Large intestine (tissue), 12 donors: ENCODE data around the gene GMCL2. TPM values are rescaled to one million over a fixed set of nuclear protein-coding genes. Genes with fewer than 3 reads are reported as not detected.

Source experiments
- DNase-seq, 2 donors: peaks; one replicate each; pipeline versions ENCODE4 v3.0.0 to v3.0.0-alpha.2; 2013
- H3K27ac ChIP-seq: one replicate; pipeline ENCODE4 v1.5.1; 2013; ENCODE audit warnings: low read length
- H3K27me3 ChIP-seq: 2 replicates; pipeline ENCODE4 v1.6.1; 2013; ENCODE audit warnings: low read length; ENCODE audit not compliant: control insufficient read depth, insufficient read depth
- H3K36me3 ChIP-seq: 2 replicates; pipeline ENCODE4 v1.6.1; 2013; ENCODE audit warnings: low read length; ENCODE audit not compliant: control insufficient read depth, insufficient read depth
- H3K4me1 ChIP-seq: one replicate; pipeline ENCODE4 v1.6.1; 2013; ENCODE audit warnings: low read length; ENCODE audit not compliant: control insufficient read depth, insufficient read depth
- H3K4me3 ChIP-seq: one replicate; pipeline ENCODE4 v1.5.1; 2013; ENCODE audit warnings: low read length
- H3K9me3 ChIP-seq: one replicate; pipeline ENCODE4 v1.6.1; 2013; ENCODE audit warnings: mild to moderate bottlenecking, low read depth, low read length, moderate library complexity; ENCODE audit not compliant: control insufficient read depth
- WGBS: methylation state at CpG from one replicate; pipeline ENCODE4 v1.1.5; 2013; ENCODE audit warnings: low lambda C conversion rate; ENCODE audit not compliant: insufficient coverage; 5-methylcytosine and 5-hydroxymethylcytosine counted together
- long read RNA-seq, 11 donors: transcript quantifications; one replicate each; lab custom pipeline, GENCODE V29; 2026
- polyA plus RNA-seq: library from polyadenylated mRNA; unstranded; fragments of 120-200 nt; gene quantifications from one replicate; pipeline ENCODE4 v1.2.1, GENCODE V29; 2013

GMCL2 gene
- 0.01 TPM for polyA plus RNA-seq
- long read RNA-seq, donor 1 = 0 reads
- long read RNA-seq, donor 2 = 0 reads
- long read RNA-seq, donor 3 = 0 reads
- long read RNA-seq, donor 4 = 0 reads
- long read RNA-seq, donor 5 = 0 reads
- long read RNA-seq, donor 6 = 0 reads
- long read RNA-seq, donor 7 = 0 reads
- long read RNA-seq, donor 8 = 0 reads
- long read RNA-seq, donor 9 = 0 reads
- long read RNA-seq, donor 10 = 0 reads
- long read RNA-seq, donor 11 = 0 reads

GRCh38 chr5:178187014-178187413 lies at the start of gene GMCL2:
Gene GMCL2, minus strand, starts transcription at chr5:178187371. Its CDS starts 72 bp downstream, at chr5:178187299.
- Histone ChIP-seq H3K4me1 (no peaks in the 10 kb centered on the region), H3K36me3 (no peaks in the 10 kb centered on the region), H3K4me3 (no peak within 1 kb of the TSS), H3K27ac (no peak within 1 kb of the TSS), H3K9me3 (no peaks in the 10 kb centered on the region), H3K27me3 (no peaks in the 10 kb centered on the region)
- no CpG with 5 or more reads among the region's 27 CpGs for WGBS
- no peak for DNase-seq

- Histone ChIP-seq H3K9me3 (no peaks in the 10 kb centered on the region), H3K4me1 (peaks cover 23% of the 10 kb centered on the region), H3K27me3 (no peaks in the 10 kb centered on the region), H3K4me3 (no peak overlapping the region), H3K36me3 (no peaks in the 10 kb centered on the region), H3K27ac (no peak overlapping the region)
- WGBS = 60% methylated on average over 2 of the region's 4 CpGs
- DNase-seq = no peak
Measured at GRCh38 chr5:178236679-178237078, 49.5 kb upstream of the GMCL2 start.

DNA sequence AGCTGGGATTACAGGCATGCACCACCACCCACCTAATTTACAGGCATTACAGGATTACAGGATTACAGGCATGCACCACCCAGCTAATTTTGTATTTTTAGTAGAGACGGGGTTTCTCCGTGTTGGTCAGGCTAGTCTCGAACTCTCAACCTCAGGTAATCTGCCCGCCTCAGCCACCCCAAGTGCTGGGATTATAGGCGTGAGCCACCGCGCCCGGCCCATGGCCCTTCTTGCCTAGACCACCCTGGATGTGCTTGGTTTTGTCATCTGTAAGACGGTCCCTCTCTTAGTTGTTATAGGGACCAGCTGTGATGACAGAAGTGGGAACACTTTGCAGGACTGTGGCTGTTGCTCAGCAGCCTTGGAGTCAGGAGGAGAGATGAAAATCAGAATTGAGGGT lies 49.0 kb upstream of the GMCL2 start:
- Histone ChIP-seq H3K27ac (no peak overlapping the region), H3K9me3 (no peaks in the 10 kb centered on the region), H3K36me3 (peaks cover 4% of the 10 kb centered on the region), H3K4me1 (peaks cover 27% of the 10 kb centered on the region), H3K4me3 (no peak overlapping the region), H3K27me3 (no peaks in the 10 kb centered on the region)
- DNase-seq = no peak
- WGBS = no CpG with 5 or more reads among the region's 9 CpGs

DNA sequence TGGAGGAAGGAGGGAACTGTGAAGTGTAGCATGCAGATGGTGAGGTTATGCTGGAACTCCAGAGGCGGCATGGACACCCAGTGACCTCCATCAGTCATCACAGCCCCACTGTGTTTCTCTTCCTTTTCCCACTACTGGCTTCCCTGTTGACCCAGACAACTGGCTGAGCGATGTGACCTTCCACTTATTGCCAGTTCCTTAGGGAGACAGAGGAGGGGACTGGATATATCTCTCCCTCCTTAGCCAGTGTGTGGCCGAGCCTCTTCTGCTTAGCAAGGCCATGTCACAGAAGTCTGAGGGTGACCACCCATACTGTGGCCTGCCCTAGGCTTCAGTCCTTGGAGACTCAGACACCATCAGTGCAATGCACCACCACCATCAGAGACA lies 48.4 kb upstream of the GMCL2 start:
- H3K4me1 ChIP-seq = peaks cover 33% of the 10 kb centered on the region
- no peak overlapping the region for H3K4me3 ChIP-seq
- H3K36me3 ChIP-seq = peaks cover 7% of the 10 kb centered on the region
- H3K27ac ChIP-seq = no peak overlapping the region
- DNase-seq = no peak
- no CpG with 5 or more reads among the region's 3 CpGs for WGBS
- H3K27me3 ChIP-seq = no peaks in the 10 kb centered on the region
- H3K9me3 ChIP-seq = no peaks in the 10 kb centered on the region

DNA sequence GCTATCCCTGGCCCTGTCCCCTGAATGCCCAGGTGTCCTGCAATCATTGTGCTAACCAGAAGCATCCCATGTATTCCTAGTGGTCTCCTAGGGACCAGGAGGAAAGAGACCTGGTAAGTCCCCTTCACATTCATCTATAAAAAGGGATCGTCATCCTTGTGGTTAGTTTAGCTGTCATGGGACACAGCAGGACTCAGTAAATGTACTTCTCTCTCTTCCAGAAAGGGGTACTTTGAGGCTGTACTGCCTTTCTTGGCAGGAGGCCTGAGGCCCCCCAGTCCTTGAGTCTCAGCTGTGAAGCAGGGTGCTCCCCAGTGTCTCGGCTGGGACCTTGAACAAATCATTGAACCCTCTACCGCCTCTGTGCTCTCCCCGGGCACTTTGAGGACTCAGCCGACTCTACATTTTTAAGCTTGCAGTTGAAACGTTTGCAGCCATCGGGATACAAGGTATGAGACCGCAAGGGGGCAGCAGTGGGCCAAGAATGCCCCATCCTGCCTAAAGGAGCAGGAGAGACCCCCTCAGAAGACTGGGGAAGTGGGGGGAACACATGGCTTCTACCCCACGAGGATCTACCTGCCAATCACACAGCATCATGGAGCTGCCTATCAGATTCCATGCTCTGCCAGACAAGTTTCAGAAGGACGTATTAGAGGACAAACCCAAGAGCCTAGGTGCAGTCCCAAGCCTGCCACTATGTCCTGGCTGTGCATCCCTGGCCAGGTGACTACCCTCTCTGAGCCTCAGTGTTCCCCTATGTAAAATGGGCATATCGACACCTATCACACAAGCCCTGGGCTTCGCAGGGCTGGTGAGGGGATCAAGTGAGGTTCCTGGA lies 47.8 kb upstream of the GMCL2 start:
- Histone ChIP-seq H3K27ac (no peak overlapping the region), H3K36me3 (peaks cover 12% of the 10 kb centered on the region), H3K4me1 (peaks cover 39% of the 10 kb centered on the region), H3K9me3 (no peaks in the 10 kb centered on the region), H3K27me3 (no peaks in the 10 kb centered on the region), H3K4me3 (no peak overlapping the region)
- DNase-seq = peak; percentile 55 to 59
- WGBS = no CpG with 5 or more reads among the region's 12 CpGs

GRCh38 chr5:178234121-178234749 lies 47.1 kb upstream of the GMCL2 start:
- H3K27ac ChIP-seq = no peak overlapping the region
- H3K27me3 ChIP-seq = no peaks in the 10 kb centered on the region
- WGBS = no CpG with 5 or more reads among the region's 7 CpGs
- H3K4me3 ChIP-seq = no peak overlapping the region
- H3K4me1 ChIP-seq = peaks cover 41% of the 10 kb centered on the region
- DNase-seq = no peak
- no peaks in the 10 kb centered on the region for H3K9me3 ChIP-seq
- H3K36me3 ChIP-seq = peaks cover 20% of the 10 kb centered on the region

DNA sequence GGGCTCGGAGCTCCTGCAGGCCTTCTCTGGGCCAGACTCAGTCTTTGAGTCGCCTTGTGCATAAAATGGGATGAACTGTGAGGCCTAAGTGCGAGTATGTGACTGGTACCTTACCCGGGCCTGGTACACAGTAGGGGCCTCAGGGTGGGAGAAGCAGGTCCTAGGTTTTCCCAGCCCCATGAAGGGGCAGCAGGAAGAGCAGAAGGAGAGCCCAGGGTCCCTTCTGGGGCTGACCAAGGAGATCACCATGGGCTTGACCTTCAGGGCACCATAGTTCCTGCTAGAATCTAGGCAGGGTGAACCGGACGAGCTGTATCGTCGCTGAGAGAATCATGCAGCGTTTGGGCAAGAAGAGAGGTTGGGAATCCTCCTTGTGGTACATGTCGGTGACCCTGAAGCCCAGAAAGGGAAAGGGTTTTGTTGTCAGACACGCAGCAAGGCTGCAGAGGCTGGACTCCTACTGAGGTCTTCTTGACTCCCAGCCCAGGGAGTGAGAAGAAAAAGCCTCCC lies 45.8 kb upstream of the GMCL2 start:
- H3K27me3 ChIP-seq = no peaks in the 10 kb centered on the region
- H3K9me3 ChIP-seq = no peaks in the 10 kb centered on the region
- H3K27ac ChIP-seq = peak overlapping the region; percentile 90
- WGBS = no CpG with 5 or more reads among the region's 11 CpGs
- peaks cover 37% of the 10 kb centered on the region for H3K4me1 ChIP-seq
- peaks cover 31% of the 10 kb centered on the region for H3K36me3 ChIP-seq
- H3K4me3 ChIP-seq = peak overlapping the region; percentile 74
- DNase-seq = no peak

- Histone ChIP-seq H3K4me1 (peaks cover 37% of the 10 kb centered on the region), H3K4me3 (peak within 1 kb of the TSS; percentile 74), H3K27ac (peak within 1 kb of the TSS; percentile 90), H3K9me3 (no peaks in the 10 kb centered on the region), H3K36me3 (peaks cover 38% of the 10 kb centered on the region), H3K27me3 (no peaks in the 10 kb centered on the region)
- peak; percentile 50 to 85 for DNase-seq
- 8% methylated on average over 5 of the region's 102 CpGs for WGBS
Measured at GRCh38 chr5:178232124-178232919, 45.2 kb upstream of the GMCL2 start, which contains the start of gene PHYKPL. Gene PHYKPL, minus strand, starts transcription at chr5:178232802. Its CDS starts 252 bp downstream, at chr5:178232550.

GRCh38 chr5:178231539-178232123 lies 44.5 kb upstream of the GMCL2 start:
- Histone ChIP-seq H3K27ac (peak overlapping the region; percentile 90), H3K27me3 (no peaks in the 10 kb centered on the region), H3K4me1 (peaks cover 44% of the 10 kb centered on the region), H3K36me3 (peaks cover 42% of the 10 kb centered on the region), H3K9me3 (no peaks in the 10 kb centered on the region), H3K4me3 (peak overlapping the region; percentile 74)
- WGBS = no CpG with 5 or more reads among the region's 21 CpGs
- no peak for DNase-seq
